Muscle of arm (tissue), 12 donors: ENCODE data around the gene FZD8. TPM values are rescaled to one million over a fixed set of nuclear protein-coding genes. Genes with fewer than 3 reads are reported as not detected.

Source experiments
- DNase-seq: peaks from one replicate; pipeline ENCODE4 v3.0.0-alpha.2; 2013
- polyA plus RNA-seq, 12 donors: library from polyadenylated mRNA; unstranded; fragments of 120-200 nt; gene quantifications; one replicate each; pipeline ENCODE4 v1.2.1, GENCODE V29; 2013; ENCODE audit not compliant: insufficient read length in 12 of 12

FZD8 gene
- polyA plus RNA-seq, 12 donors = 15.7 to 36.3 (median 23.6) TPM; not detected in 1

DNA sequence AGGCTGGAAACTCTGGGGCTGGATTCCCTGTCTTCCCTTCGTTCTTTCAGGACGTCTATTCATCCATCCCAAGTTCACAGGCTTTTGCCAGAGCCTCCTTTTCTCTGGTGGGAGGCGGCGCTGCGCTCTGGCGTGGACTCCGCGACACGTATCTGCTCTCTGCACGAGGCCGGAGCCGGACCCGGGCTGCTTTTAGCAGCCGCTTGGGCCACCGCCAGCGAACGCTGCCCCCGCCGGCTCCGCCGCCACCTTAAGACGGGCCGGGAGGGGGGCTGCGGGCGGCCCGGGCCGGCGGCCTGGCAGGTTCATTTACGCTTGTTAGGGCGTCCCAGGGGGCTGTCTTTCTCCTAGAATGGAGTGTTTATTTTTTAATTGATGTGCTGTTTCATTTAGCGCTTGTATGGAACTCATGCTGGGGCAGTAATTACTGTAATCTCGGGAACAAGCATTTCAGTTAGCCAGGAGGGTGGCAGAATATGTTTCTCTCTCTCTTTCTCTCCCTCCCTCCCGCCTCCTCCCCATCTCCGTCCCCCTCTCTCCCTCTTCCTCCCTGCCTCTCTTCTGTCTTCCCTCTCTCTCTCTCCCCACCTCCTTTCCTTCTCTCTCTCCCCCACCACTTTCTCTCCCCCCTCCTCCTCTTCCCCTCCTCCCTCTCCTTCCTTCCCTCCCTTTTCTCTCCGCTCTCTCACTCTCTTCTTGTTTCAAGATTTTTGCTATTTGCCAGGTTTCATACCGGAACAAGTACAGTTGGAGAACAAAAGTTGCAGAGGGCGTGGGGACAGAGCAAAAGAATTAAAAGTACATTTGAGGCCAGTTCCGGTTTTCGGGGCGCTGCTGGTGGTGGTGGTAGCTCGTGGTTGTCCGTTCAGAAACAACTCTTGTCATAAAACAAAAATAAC is 1.3 kb upstream of the FZD8 start:
- DNase-seq = peak; percentile 94

DNA sequence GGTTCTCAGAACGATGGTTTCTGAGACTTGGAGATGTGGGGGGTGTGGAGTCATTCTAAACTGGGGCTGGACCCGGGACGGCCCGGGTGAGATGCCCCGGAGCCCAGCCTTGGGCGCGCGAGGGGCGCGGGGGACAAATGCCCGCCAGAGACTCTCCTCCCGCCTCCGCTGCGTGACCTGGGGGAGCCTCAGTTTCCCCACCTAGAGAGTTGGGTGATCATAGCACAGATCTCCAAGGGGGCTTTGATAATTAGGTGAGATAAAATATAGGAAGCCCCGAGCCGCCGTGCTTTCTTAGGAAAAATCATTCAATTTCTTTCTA is 658 bp upstream of the FZD8 start:
- DNase-seq = no peak

DNA sequence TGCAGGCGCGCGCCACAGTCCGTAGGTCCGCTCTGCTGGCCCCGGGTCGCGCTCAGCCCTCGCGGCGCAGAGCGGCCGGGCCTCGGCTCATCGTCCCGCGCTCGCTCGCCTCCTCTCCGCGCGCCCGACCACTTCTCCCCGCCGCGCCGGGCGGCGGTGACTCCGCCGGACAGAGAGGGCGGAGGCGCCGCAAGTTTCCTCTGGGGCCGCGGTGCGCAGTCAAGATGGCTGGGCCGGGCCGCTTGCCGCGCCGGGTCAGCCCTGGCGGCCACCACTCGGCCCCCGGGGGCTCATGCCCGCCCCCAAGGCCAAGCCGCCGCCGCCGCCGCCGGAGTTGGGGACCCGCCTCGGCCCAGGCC is 441 bp downstream of the FZD8 start:
- DNase-seq = peak; percentile 24

DNA sequence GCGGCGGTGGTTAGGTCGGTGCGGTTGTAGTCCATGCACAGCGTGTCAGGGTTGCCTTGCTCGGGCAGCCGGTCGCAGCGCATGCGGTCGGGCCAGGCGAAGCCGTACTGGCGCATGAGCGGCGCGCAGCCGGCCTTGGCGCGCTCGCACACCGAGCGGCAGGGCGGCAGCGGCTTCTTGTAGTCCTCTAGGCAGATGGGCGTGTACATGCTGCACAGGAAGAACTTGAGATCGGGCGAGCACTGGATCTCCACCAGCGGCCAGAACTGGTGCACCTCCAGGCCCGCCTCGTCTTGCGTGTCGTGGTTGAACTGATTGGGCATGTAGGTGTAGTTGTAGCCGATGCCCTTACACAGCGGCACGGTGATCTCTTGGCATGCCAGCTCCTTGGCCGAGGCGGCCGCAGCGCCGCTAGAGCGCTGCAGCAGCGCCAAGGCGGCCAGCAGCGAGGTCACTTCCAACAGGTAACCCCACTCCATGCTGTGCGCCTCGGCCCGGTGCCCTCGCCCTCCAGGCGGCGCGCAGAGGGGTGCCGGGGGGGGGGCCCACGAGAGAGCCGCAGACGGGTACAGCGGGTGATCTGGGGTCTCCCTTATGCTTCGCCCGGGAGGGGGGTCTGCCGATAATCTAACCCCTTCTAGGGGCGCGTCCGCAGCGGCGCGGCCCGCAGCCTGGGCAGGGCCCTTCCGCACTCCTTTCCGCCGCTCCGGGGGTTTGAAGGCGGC is 983 bp downstream of the FZD8 start:
- DNase-seq = peak; percentile 63

GRCh38 chr10:35640474-35640873 is 1.6 kb downstream of the FZD8 start:
- DNase-seq = peak; percentile 50

DNA sequence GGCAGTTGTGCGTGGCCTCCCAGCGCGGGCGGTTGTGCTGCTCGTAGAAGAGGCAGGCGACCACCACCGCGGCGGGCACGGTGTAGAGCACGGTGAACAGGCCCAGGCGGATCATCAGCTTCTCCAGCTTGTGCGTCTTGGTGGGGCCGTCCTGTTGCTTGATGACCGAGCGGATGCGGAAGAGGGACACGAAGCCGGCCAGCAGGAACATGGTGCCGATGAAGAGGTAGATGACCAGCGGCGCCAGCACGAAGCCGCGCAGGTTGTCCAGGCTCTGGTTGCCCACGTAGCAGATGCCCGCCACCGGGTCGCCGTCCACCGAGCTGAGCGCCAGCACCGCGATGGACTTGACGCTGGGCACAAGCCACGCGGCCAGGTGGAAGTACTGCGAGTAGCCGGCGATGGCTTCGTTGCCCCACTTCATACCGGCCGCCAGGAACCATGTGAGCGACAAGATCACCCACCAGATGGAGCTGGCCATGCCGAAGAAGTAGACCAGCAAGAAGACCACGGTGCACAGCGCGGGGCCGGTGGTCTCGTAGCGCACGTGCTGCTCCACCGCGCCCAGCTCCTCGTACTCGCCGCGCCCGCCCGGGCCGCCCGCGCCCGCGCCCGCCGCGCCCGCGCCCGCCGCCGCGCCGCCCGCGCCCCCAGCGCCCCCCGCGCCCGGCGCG is 2.2 kb downstream of the FZD8 start:
- DNase-seq = peak; percentile 37

GRCh38 chr10:35639021-35639727 is 2.9 kb downstream of the FZD8 start:
- DNase-seq = no peak

DNA sequence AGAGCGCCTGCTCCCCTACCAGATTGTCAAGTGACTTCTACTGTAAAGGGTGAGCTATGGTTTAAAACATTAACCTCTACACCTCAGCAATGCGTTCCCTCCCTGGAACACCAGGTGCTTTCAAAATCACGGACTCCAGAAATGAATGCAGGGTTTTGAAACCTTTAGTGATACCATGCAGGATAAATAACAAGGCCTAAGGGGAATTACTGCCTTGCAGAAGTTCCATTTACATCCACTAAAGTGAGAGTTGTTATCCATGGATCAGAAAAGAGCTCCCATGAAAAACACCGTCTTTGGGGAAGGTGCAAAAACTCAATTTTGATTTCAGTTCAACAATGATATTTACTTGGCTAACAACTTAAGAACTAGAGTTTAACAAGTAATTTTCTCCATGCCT is 4.0 kb downstream of the FZD8 start:
- DNase-seq = no peak

DNA sequence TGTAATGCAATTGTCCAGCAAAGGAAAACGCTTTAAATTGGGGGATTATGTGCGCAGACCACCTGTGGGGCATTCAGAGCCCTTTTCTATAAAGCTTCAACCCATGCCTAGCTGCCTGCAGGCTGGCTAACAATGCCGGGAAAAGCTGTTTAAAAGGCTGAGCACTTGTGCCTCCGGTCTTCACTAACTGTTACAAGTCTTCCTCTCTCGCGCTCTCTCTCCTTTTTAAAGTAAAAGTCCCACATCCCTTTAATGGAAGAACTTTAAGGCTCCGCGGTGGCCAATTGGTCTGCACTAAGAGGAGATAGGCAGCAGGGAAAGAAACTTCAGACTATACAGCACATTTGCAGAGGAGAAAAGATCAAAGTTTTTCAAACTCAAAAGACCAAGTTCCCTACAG is 4.6 kb downstream of the FZD8 start:
- peak; percentile 31 for DNase-seq

DNA sequence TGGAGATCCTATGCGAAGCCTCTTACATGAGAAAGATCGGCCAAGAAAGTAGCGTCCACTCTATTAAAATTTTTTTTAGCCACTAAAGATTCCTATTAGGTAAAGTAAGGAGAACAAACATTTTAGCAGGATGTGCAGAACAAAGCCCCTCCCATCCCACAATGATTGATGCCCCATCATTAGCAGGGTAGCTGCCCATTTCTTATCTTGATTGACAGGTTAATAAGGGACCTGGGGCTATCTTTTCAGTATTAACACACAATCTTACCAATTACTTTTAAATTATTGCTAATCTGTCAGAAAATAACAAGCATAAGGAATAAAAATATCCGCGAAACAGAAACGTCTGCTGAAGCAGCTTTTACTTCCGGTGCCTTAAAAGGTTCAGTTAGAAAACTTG is 5.1 kb downstream of the FZD8 start:
- no peak for DNase-seq

DNA sequence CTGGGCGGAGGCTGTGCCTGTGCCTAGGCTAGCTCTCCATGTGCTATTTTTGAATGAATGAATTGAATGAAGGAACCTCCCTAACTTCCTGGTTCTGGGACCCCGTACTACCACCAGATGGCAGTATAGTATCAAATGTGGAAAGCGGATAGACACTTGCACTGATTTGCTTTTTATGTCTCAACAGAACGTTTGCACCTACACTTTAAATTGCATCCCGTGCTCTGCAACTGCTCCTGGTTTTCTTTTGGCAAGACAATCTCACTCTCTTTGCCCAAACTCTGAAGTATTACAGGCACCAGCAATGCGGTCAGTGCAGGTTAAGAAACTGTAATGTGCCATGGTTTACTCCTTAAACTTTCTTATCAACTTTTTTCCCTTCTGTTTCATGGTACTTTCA is 6.5 kb downstream of the FZD8 start:
- DNase-seq = peak; percentile 70

- no peak for DNase-seq
Observed at GRCh38 chr10:35633006-35633980, 8.8 kb downstream of the FZD8 start.

- no peak for DNase-seq
Observed at GRCh38 chr10:35632027-35632426, 10.1 kb downstream of the FZD8 start.

- DNase-seq = no peak
Observed at GRCh38 chr10:35631404-35631803, 10.7 kb downstream of the FZD8 start.

DNA sequence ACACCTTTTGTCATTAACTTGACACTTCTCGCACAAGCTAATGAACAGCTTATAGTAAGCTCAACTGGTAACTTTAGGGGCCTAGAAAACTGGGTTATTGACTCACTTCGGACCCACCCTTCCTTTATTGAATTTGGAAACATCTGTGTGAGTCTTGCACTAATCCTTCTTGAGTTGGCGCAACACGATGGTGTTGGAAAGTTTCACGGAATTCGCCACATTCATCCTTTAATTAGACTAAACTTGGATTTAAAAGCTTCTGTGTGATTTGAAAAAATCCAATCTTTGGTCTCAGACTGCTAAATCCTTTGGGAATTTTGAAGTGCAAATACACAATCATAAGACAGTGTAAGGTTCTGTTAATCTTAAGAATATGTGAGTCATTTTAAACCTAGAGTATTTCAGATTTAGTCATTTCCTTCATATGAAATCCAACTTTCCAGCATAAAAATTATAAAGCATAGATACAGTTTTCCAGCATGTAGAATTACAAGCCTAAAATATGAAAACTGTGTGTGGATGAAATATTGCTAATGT is 15.1 kb downstream of the FZD8 start:
- DNase-seq = no peak

- DNase-seq = no peak
Observed at GRCh38 chr10:35614312-35614711, 27.8 kb downstream of the FZD8 start.

- no peak for DNase-seq
Observed at GRCh38 chr10:35613597-35614226, 28.4 kb downstream of the FZD8 start.

- no peak for DNase-seq
Observed at GRCh38 chr10:35613107-35613440, 29.0 kb downstream of the FZD8 start.

DNA sequence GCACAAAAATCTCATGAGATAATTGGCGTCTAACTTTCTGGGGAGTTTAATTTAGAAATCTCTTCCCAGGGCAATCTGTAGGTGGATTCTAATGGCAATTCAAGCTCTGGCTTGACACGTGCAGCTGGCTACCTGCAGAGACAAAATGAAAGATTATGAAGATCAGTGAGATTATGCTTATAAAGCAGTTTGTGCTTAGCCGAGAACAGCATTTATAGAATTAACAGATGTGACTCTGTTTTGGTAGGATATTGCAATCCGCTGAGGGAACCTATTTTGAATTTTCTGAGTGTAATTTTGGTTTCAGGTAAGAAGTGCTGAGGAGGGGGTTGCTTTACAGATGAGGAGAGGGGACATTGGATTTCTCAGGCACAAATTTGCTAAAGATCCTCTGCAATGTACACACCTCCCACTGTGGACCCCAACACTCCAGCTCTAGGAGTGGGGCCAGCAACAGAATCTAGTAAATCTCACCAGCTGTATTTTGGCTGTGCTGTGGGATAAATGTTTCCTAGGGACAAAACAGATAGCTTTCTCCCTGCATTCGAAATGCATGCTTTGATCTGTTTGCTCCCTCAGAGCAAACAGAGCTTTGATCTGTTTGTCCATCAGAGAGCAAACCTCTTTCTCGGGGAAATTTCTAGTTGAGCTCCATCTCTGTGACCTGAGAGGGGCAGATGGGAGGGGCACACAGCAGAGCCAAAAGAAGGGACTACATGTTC is 29.6 kb downstream of the FZD8 start:
- no peak for DNase-seq

GRCh38 chr10:35611750-35612149 is 30.3 kb downstream of the FZD8 start:
- DNase-seq = no peak
